IPS-15b (cell line): ENCODE measurements around the gene ITPR3.

ENCODE experiments used
- H3K27me3 ChIP-seq: one replicate; pipeline ENCODE4 v1.6.1; 2013; ENCODE audit warnings: low read length; ENCODE audit not compliant: control insufficient read depth, insufficient read depth
- H3K36me3 ChIP-seq: one replicate; pipeline ENCODE4 v1.6.1; 2013; ENCODE audit warnings: low read length; ENCODE audit not compliant: control insufficient read depth, insufficient read depth
- H3K4me1 ChIP-seq: one replicate; pipeline ENCODE4 v1.6.1; 2013; ENCODE audit warnings: mild to moderate bottlenecking, low read length; ENCODE audit not compliant: control insufficient read depth, insufficient read depth
- H3K4me3 ChIP-seq: one replicate; pipeline ENCODE4 v1.5.1; 2013; ENCODE audit warnings: low read depth, low read length
- H3K9ac ChIP-seq: one replicate; pipeline ENCODE4 v1.6.1; 2013; ENCODE audit warnings: low read depth, mild to moderate bottlenecking, low read length
- H3K9me3 ChIP-seq: one replicate; pipeline ENCODE4 v1.6.1; 2013; ENCODE audit warnings: mild to moderate bottlenecking, low read length; ENCODE audit not compliant: control insufficient read depth, insufficient read depth

ITPR3 gene

DNA sequence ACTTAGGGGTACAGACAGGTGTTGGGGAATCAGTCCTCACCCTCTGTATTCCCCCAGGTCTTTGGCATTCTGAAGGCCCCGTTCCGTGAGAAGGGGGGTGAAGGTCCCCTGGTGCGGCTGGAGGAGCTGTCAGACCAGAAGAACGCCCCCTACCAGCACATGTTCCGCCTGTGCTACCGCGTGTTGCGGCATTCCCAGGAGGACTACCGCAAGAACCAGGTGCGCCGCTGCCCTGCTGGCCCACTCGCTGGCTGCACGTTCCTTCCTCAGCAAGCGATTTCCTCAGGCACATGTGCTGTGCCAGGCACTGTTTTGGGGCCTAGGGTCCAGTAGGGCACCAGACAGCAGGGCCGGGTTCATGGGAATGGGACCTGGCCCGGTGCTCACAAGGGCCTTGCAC is 46.0 kb downstream of the ITPR3 start:
- no peaks in the 10 kb centered on the region for H3K27me3 ChIP-seq
- H3K36me3 ChIP-seq: peaks cover 59% of the 10 kb centered on the region
- no peaks in the 10 kb centered on the region for H3K4me1 ChIP-seq
- no peaks in the 10 kb centered on the region for H3K9me3 ChIP-seq
- H3K9ac ChIP-seq: no peak overlapping the region
- no peak overlapping the region for H3K4me3 ChIP-seq

DNA sequence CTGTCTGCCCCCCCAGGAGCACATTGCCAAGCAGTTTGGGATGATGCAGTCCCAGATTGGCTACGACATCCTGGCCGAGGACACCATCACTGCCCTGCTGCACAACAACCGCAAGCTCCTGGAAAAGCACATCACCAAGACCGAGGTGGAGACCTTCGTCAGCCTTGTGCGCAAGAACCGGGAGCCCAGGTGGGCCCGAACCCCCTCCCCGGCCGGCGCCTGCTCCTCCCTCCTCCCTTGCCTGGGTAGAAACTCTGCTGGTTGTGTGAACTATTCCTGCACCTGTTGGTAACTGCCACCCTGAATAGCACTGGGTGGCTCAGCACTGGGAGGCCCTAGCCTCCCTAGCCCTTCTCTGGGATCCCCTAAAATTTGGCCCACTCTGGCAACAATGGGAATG is 46.7 kb downstream of the ITPR3 start:
- Histone ChIP-seq H3K9me3 (no peaks in the 10 kb centered on the region), H3K4me3 (no peak overlapping the region), H3K36me3 (peaks cover 56% of the 10 kb centered on the region), H3K4me1 (no peaks in the 10 kb centered on the region), H3K27me3 (no peaks in the 10 kb centered on the region), H3K9ac (no peak overlapping the region)

DNA sequence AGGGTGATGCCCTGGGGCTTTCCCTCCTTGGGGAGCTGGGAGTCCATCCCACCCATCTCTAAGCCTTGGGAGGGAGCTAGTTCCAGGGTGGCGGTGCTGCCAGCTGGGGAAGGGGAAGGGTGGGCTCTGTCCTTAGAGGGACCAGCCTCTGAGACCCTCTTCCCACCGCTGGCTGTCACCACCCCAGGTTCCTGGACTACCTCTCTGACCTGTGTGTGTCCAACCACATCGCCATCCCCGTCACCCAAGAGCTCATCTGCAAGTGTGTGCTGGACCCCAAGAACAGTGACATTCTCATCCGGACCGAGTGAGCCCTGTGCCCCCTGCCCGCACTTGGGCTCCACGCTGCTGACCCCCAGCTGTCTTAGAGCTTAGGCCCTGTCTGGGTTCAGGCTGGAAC is 47.2 kb downstream of the ITPR3 start:
- Histone ChIP-seq H3K27me3 (no peaks in the 10 kb centered on the region), H3K9ac (no peak overlapping the region), H3K4me3 (no peak overlapping the region), H3K4me1 (no peaks in the 10 kb centered on the region), H3K9me3 (no peaks in the 10 kb centered on the region), H3K36me3 (peaks cover 57% of the 10 kb centered on the region)

DNA sequence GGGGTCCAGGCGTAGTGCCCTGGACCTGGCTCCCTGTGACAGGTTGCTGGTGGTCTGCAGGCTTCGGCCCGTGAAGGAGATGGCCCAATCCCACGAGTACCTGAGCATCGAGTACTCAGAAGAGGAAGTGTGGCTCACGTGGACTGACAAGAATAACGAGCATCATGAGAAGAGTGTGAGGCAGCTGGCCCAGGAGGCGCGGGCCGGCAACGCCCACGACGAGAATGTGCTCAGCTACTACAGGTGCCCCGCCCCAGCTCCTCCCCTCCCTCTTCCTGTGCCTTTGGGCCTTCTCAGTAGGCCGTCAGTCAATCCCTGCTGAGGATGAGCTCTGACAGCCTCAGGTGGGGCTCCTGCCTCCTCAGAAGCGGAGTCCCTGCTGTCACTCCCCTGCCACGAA is 47.8 kb downstream of the ITPR3 start:
- H3K4me3 ChIP-seq: no peak overlapping the region

DNA sequence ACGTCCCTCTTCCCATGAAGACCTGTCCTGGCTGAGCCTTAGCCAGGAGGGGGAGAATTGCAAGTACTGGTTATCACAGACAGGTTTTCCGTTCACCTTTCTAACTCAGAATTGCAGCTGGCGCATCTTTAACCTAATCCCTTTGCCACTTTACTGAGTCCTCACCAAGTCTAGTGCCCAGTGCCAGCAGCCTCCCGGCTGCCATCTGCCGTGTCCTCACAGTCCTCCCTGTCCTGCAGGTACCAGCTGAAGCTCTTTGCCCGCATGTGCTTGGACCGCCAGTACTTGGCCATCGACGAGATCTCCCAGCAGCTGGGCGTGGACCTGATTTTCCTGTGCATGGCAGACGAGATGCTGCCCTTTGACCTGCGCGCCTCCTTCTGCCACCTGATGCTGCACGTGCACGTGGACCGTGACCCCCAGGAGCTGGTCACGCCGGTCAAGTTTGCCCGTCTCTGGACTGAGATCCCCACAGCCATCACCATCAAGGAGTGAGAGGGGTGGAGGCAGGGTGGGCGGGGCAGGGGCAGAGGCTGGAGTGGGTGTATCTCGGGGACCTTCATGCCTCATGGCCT is 49.1 kb downstream of the ITPR3 start:
- no peak overlapping the region for H3K4me3 ChIP-seq
- no peaks in the 10 kb centered on the region for H3K27me3 ChIP-seq
- H3K9ac ChIP-seq: no peak overlapping the region
- H3K4me1 ChIP-seq: no peaks in the 10 kb centered on the region
- H3K36me3 ChIP-seq: peaks cover 62% of the 10 kb centered on the region
- H3K9me3 ChIP-seq: no peaks in the 10 kb centered on the region

More for the DNA sequence above, 47.8 kb downstream of the ITPR3 start:
- Histone ChIP-seq H3K4me1 (no peaks in the 10 kb centered on the region), H3K36me3 (peaks cover 63% of the 10 kb centered on the region), H3K9me3 (no peaks in the 10 kb centered on the region), H3K27me3 (no peaks in the 10 kb centered on the region), H3K9ac (no peak overlapping the region)

DNA sequence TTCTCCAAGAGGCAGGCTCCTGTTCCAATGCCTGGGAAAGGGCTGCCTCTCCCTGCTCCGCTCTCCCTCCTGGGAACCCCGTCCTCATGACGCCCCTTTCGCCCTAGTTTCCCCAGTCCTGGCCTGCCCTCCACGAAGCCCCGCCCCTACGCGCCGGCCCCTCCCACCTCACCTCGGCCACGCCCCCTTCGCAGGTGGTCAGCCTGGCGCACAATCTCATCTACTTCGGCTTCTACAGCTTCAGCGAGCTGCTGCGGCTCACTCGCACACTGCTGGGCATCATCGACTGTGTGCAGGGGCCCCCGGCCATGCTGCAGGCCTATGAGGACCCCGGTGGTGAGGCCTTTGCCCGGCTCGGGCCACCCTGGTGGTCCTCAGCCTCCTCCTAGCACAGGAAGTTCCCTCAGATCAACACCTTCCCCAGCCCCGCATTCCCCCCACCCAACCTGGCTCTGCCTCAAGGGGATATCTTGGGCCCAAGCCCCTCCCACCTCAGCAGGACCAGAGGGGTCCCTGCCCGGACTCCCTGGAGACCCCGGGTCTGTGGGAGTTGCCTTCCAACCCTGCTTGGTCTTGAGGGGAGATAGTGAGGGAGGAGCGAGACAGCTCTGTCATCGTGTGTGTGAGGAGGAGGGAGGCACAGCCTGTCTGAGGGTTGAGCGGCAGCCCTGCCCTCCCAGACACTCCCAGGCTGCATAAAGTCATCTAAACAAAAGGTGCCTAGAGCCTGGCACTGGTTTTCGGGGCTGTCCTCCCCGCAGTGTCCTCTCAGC is 50.0 kb downstream of the ITPR3 start:
- Histone ChIP-seq H3K36me3 (peaks cover 67% of the 10 kb centered on the region), H3K9ac (no peak overlapping the region), H3K27me3 (no peaks in the 10 kb centered on the region), H3K4me1 (no peaks in the 10 kb centered on the region), H3K4me3 (no peak overlapping the region), H3K9me3 (no peaks in the 10 kb centered on the region)

DNA sequence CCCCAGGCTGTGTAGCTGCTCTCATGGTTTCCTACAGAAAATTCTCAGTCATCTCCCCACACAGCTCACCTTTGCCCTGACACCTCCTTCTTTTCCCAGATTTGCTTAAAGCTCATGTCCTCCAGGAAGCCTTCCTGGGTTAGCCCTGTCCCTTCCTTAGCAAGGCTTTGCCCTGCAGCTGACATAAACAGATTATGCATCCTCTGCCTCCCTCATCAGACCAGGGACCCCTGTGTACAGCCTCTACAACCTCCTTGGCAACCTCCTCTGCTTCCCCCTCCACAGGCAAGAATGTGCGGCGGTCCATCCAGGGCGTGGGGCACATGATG is 50.6 kb downstream of the ITPR3 start:
- no peaks in the 10 kb centered on the region for H3K4me1 ChIP-seq
- no peaks in the 10 kb centered on the region for H3K9me3 ChIP-seq
- no peak overlapping the region for H3K9ac ChIP-seq
- H3K27me3 ChIP-seq: no peaks in the 10 kb centered on the region
- no peak overlapping the region for H3K4me3 ChIP-seq
- peaks cover 72% of the 10 kb centered on the region for H3K36me3 ChIP-seq

DNA sequence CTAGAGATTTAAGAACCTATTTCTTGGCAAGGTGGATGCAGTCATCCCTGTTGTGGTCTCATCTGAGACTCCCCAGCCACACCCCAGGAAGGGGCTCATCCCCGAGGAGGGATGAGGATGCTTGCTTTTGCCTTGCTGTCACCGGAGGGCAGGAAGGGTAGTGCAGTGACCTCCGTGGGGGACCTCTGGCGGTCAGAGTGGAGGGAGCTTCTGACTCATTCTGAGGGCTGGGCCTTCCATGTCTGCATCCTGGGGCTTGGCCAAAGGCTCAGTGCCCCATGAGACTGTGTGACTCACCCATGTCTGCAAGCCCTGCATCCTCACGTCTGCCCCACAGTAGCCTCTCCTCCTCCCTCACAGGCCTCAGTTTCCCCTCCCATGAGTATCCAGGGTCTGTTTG is 51.7 kb downstream of the ITPR3 start:
- Histone ChIP-seq H3K9me3 (no peaks in the 10 kb centered on the region), H3K9ac (no peak overlapping the region), H3K4me3 (no peak overlapping the region), H3K36me3 (peaks cover 71% of the 10 kb centered on the region), H3K4me1 (no peaks in the 10 kb centered on the region), H3K27me3 (no peaks in the 10 kb centered on the region)

DNA sequence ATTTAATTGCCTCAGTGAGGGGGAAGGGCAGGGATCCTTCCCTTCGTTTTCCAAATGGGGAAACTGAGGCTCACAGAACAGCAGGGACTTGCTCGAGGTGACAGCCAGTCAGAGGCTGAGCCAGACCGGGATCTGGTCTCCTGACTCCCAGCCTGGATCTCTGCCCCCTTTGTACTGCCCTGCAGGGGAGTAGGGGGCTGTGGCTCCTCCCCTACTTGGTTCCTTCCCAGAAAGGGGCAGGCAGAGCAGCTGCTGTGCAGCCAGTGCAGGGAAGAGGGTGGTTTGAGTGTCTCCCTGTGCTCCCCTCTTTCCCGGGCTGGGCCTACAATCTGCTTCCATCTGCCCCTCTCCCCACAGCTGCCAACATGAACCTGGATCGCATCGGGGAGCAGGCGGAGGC is 52.7 kb downstream of the ITPR3 start:
- Histone ChIP-seq H3K27me3 (no peaks in the 10 kb centered on the region), H3K36me3 (peaks cover 66% of the 10 kb centered on the region), H3K9me3 (no peaks in the 10 kb centered on the region), H3K4me3 (no peak overlapping the region), H3K4me1 (no peaks in the 10 kb centered on the region), H3K9ac (no peak overlapping the region)

DNA sequence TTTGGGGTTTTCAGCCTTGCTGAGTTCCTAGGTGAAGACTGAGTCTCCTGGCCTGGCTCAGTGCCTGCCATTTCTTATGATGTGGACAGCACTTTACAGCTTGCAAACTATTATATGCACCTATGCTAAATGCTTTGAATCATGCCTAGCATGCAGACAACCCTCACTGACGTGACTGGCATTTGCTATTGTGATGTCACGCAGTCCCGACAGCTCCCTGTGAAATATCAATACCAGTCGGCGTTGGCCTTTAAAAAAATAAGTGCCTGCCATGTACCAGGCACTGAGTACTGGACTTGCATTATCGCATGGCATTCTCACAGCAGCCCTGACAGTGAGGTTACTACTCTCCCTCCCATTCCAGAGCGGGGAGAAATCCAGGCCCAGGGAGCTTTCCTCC is 54.8 kb downstream of the ITPR3 start:
- H3K4me1 ChIP-seq: no peaks in the 10 kb centered on the region
- no peak overlapping the region for H3K9ac ChIP-seq
- H3K36me3 ChIP-seq: peaks cover 63% of the 10 kb centered on the region
- no peaks in the 10 kb centered on the region for H3K27me3 ChIP-seq
- H3K4me3 ChIP-seq: no peak overlapping the region
- no peaks in the 10 kb centered on the region for H3K9me3 ChIP-seq

DNA sequence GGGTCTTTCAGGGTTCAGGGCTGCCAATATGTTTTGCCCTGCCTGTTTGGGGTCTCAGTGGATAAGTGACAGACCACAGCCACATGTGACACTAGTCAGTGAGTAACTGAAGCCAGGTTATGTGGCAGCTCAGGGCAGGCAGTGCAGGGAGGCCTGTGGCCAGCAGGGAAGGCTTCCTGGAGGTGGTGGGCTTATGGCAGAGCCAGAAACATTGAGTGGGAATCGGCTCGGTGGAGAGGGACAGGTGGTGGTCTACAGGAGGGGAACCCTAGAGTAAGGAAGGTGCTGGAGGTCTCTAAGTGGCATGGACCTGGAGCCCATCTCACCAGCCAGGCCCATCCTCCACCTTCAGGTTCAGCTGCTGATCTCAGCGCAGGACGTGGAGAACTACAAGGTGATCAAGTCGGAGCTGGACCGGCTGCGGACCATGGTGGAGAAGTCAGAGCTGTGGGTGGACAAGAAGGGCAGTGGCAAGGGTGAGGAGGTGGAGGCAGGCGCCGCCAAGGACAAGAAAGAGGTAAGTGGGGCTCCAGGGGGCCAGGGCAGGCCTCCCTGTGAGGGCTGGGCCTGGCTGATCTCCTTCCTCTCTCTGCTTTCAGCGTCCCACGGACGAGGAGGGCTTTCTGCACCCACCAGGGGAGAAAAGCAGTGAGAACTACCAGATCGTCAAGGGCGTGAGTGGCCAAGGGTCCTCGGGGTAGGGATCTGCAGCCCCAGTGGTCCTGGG is 55.5 kb downstream of the ITPR3 start:
- no peaks in the 10 kb centered on the region for H3K27me3 ChIP-seq
- no peaks in the 10 kb centered on the region for H3K4me1 ChIP-seq
- H3K36me3 ChIP-seq: peaks cover 64% of the 10 kb centered on the region
- H3K9me3 ChIP-seq: no peaks in the 10 kb centered on the region
- no peak overlapping the region for H3K4me3 ChIP-seq
- H3K9ac ChIP-seq: no peak overlapping the region

DNA sequence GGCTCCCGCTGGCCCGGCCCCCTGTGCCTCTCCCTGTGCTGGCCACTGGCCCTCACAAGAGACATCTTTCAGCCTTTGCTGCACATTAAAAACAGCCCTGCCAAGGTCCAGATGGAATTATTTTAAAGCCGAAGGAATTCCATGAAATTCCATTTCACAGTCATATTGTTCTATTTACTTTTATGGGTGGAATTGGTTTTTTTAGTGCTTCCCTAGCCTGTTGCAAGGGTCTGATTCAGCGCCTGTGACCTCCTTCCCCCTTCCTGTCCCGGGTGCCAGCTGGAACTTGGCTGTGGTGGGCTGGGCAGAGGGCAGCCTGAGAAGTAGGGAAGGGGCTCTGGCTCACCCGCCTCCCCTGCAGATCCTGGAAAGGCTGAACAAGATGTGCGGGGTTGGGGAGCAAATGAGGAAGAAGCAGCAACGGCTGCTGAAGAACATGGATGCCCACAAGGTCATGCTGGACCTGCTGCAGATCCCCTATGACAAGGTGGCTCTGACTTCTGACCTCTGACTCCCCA is 56.1 kb downstream of the ITPR3 start:
- Histone ChIP-seq H3K9me3 (no peaks in the 10 kb centered on the region), H3K27me3 (no peaks in the 10 kb centered on the region), H3K4me3 (no peak overlapping the region), H3K4me1 (no peaks in the 10 kb centered on the region), H3K9ac (no peak overlapping the region), H3K36me3 (peaks cover 61% of the 10 kb centered on the region)
